GM12874 (cell line): ENCODE data around the gene FTO.

ENCODE experiments used
- TF ChIP-seq, protein P1 (sequence below): IDR thresholded peaks from 2 replicates; pipeline ENCODE4 v1.5.1; 2011; ENCODE audit warnings: low read depth, mild to moderate bottlenecking, control low read depth, low read length, moderate library complexity; ENCODE audit not compliant: insufficient read depth

The FTO gene

DNA sequence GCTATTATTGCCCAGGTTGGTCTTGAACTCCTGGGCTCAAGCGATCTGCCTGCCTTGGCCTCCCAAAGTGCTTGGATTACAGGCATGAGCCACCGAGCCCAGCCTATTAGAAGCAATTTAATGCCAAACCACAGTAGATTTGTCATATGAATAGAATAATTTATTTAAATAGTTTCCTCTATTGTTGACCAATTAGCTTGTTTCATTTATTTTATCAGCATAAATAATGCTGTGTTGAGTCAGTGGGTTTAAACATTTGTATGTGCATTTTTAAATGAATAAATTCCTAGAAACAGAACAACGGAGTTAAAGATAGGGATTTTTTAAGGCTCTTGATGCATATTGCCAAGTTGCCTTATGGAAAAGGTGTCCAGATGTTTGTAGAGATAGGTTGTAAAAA lies 26.7 kb downstream of the FTO start:
- TF ChIP-seq, protein P1, sequence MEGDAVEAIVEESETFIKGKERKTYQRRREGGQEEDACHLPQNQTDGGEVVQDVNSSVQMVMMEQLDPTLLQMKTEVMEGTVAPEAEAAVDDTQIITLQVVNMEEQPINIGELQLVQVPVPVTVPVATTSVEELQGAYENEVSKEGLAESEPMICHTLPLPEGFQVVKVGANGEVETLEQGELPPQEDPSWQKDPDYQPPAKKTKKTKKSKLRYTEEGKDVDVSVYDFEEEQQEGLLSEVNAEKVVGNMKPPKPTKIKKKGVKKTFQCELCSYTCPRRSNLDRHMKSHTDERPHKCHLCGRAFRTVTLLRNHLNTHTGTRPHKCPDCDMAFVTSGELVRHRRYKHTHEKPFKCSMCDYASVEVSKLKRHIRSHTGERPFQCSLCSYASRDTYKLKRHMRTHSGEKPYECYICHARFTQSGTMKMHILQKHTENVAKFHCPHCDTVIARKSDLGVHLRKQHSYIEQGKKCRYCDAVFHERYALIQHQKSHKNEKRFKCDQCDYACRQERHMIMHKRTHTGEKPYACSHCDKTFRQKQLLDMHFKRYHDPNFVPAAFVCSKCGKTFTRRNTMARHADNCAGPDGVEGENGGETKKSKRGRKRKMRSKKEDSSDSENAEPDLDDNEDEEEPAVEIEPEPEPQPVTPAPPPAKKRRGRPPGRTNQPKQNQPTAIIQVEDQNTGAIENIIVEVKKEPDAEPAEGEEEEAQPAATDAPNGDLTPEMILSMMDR: no peak

DNA sequence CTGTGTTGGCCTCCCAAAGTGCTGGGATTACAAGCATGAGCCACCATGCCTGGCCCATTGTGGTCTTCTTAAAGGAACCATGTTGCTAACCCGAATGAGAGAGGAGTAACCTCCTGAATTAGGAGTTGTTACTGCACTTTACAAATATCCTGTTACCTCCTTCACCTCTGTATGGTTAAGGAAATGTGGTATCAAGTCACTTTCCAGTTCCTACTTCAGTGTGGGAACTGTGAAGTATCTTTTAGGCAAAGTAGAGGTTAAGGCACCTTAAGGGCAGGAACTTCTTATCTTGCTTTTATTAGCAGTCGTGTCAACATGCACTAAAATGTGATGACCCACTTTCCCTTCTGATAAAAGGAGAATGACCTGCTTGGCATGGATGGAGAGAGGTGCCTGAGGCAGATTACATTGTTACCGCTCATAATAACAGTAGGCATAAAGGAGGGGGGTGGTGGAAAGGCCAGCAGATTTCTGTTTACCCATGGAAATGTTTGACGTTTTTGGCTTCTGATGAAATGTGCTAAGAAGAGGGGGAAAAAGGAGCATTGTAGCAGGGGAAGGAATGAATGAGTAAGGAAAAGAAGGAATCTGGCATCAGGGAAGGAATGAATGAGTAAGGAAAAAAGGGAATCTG lies 28.5 kb downstream of the FTO start:
- TF ChIP-seq, protein P1: no peak

DNA sequence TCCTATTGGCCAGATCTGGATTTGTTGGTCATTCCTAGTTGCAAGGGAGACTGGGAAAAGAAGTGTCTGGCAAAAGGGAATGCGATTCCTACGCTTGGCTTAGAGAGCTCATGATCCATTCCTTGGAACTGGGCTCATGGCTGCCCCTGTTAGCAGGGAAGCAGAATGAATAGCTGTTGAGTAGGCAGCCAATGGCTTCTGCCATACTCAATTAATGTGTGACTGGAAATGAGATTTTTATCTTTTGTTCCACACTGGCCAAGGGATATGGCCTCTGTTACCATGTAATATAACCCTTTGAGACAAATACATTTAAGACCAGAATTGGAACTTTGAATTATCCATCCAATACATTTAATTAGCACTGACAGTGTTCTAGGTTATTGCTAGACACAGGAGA lies 31.0 kb downstream of the FTO start:
- TF ChIP-seq, protein P1: no peak

DNA sequence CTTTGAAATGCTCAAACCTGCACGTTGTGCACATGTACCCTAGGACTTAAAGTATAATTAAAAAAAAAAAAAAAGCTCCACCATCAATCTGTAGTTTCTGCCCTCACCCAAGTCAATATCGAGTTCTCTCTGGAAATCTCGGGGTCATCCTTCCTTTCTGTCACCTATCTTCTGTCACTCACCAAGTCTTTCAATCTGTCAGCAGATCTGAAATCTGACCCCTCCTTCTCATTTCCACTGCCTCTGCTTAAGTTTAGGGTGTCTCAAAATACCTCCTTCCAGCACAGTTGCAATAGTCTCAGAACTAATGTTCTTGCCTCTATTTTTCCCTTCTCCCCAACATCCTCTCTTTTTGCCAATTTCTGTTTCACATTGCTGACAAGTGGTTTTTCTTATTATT lies 32.3 kb downstream of the FTO start:
- TF ChIP-seq, protein P1: no peak

DNA sequence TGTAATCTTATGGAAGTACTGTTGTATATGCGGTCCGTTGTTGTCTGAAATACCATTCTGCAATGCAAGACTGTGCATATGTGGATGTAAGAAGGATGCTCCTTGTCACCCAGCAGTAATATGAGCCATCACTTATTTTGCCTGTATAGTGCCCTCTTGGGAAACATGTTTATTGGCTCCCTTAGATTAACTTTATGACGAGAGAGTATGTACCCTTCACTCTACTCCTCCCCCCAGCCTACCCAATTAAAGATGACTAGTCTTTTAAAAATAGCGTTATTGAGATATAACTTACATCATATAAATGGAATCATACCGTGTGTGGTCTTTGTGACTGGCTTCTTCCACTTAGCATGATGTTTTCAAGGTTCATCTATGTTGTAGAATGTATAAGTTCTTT lies 33.6 kb downstream of the FTO start:
- TF ChIP-seq, protein P1: no peak

DNA sequence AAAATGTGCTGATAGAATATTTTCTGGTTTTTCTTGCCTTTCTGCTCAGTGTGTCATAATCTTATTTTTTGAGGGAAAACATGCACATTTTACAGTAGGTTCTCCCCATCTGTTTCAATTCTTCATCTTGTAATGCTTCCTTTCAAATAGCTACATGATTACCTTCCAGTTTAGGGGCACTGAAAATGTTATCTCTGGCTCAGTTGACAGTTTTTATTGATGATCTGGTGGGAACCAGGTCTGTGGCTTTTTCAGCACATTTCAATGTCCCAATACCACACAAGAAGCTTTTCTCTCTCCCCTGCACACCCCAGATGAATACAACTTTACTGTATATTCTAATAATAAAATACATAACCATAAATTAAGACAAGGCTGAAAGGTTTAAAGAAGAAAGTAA lies 36.5 kb downstream of the FTO start:
- TF ChIP-seq, protein P1: no peak

DNA sequence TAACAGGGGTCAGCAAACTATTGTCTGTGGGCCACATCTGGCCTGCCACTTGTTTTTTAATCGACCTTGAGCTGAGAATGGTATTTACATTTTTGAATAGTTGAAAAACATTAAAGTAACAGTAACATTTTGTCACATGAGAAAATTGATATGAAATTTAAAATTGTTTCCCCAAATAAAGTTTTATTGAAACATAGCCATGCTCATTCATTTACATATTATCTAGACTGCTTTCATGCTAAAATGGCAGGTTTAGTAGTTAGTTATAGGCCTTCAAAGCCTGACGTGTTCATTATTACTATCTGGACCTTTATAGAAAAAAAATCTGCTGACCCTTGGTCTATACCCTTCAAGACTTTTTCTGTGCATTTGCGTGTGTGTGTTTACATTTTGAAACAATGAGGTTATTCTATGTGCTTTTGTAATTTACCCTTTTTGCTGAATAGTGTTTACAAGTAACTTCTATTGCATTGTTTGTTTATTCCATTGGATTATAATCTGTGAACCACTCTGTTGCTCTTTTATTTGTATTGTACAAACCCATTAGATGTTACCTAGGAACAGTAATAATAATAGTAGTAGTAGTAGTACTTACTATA lies 37.1 kb downstream of the FTO start:
- TF ChIP-seq, protein P1: no peak
